ENCODE measurements around the gene ZNF575.
"Not testable (repeated sequence)": the region's sequence is repeated elsewhere in the genome, so short reads cannot be mapped to it uniquely, and the experiment has no call there.

The ZNF575 gene

GRCh38 chr19:43545981-43546380 is 13.0 kb downstream of the ZNF575 start:
- DNase-seq, result no peak

- DNase-seq, result no peak
These were observed 13.6 kb downstream of the ZNF575 start for GRCh38 chr19:43546581-43546980.

GRCh38 chr19:43547926-43548325 is 14.9 kb downstream of the ZNF575 start:
- not testable (repeated sequence) for DNase-seq

- DNase-seq, result no peak
These were observed 15.7 kb downstream of the ZNF575 start for GRCh38 chr19:43548706-43549105.

GRCh38 chr19:43551399-43552197 is 18.6 kb downstream of the ZNF575 start:
- DNase-seq, result no peak

GRCh38 chr19:43552198-43552450 is 19.1 kb downstream of the ZNF575 start:
- no peak for DNase-seq

- no peak for DNase-seq
These were observed 19.6 kb downstream of the ZNF575 start for GRCh38 chr19:43552616-43553015.

GRCh38 chr19:43553656-43554055 is 20.7 kb downstream of the ZNF575 start:
- no peak for DNase-seq

GRCh38 chr19:43554317-43554895 is 21.4 kb downstream of the ZNF575 start:
- no peak for DNase-seq

- peak; percentile 63 for DNase-seq
These were observed 22.3 kb downstream of the ZNF575 start for GRCh38 chr19:43555185-43555770.

- peak; percentile 52 for DNase-seq
These were observed 27.7 kb downstream of the ZNF575 start for GRCh38 chr19:43560687-43561086.

GRCh38 chr19:43561139-43561970 is 28.4 kb downstream of the ZNF575 start:
- no peak for DNase-seq

- no peak for DNase-seq
These were observed 29.3 kb downstream of the ZNF575 start for GRCh38 chr19:43562226-43562697.

- DNase-seq, result peak; percentile 90
These were observed 29.8 kb downstream of the ZNF575 start for GRCh38 chr19:43562698-43563241.

GRCh38 chr19:43563816-43564457 is 30.9 kb downstream of the ZNF575 start:
- DNase-seq, result no peak

GRCh38 chr19:43564800-43565199 is 31.8 kb downstream of the ZNF575 start:
- DNase-seq, result no peak

- DNase-seq, result no peak
These were observed 36.7 kb downstream of the ZNF575 start for GRCh38 chr19:43569657-43570056.

GRCh38 chr19:43570174-43570791 is 37.3 kb downstream of the ZNF575 start:
- no peak for DNase-seq

- DNase-seq, result no peak
These were observed 39.2 kb downstream of the ZNF575 start for GRCh38 chr19:43572171-43572588.

- DNase-seq, result peak; percentile 68
These were observed 41.6 kb downstream of the ZNF575 start for GRCh38 chr19:43574424-43575155.

All from EL (cell line).